ENCODE results near the gene REXO1. TPM values are rescaled to one million over a fixed set of nuclear protein-coding genes. Genes with fewer than 3 reads are reported as not detected.

Gene REXO1
- total and polyA plus RNA-seq, 9 of the 15 experiments (the other 6 are each of a cell fraction or from before 2014, with no cell fraction given) = 0.04 to 63.3 (median 15.8) TPM

GRCh38 chr19:1867349-1867724, 19.1 kb upstream of the REXO1 start (continued):
- TF ChIP-seq POLR3A (IDR thresholded peaks at IDR 0.05; ENCODE audit: borderline replicate concordance, extremely low read depth, insufficient read depth, insufficient read length) = no peak
- TF ChIP-seq KDM1A (IDR thresholded peaks at IDR 0.05) = peak; percentile 59 to 79
- TF ChIP-seq ZNF121 (CRISPR knock-in tag; conservative IDR thresholded peaks at IDR 0.05) = peak; percentile 100
- TF ChIP-seq BRD4 (IDR thresholded peaks at IDR 0.05) = no peak

DNA sequence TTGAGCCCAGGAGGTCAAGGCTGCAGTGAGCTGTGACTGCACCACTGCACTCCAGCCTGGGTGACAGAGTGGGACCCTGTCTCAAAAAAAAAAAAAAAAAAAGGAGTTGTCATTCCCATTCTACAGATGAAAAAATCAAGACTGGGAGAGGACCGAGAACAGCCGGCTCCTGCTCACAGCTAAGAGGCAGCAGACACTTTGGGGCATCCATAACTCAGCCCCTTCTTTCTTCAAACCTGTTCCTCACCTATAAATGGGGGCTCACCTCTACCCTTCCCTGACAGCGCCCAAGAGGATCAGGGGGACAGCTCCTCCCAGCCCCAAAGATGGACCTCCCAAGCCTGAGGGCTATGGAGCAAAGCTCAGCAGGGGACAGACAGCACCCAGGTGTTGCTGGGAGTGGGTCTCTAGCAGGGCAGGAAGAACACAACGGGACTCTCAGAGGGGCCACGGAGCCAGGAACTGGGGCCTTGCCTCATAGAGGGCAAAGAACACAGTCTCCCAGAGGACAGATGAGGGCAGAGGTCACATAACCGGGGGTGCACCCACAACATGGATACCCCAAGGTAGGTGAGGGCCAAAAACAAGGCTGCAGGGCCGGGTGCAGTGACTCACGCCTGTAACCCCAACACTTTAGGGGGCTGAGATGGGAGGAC, 18.5 kb upstream of the REXO1 start:
- H3K79me2 ChIP-seq (ENCODE audit: control insufficient read depth, insufficient read depth, low read length) = peaks cover 47% of the 10 kb centered on the region
- POLR2A ChIA-PET = interaction anchor here (1.0 to 3.5 kb wide), 2 partner anchors 9 to 11 kb away, joined by 3 to 24 read pairs; no protein-coding TSS in a partner anchor
- no peak overlapping the region for H3K9ac ChIP-seq (ENCODE audit: insufficient read depth in 1 of 2, low read depth in 2 of 2, low read length in 2 of 2)
- H3K27ac ChIP-seq (ENCODE audit: extremely low read depth, low read depth, low read length) = no peak overlapping the region
- H4K20me1 ChIP-seq (replicated peaks; ENCODE audit: control insufficient read depth, insufficient read depth, low read length) = no peaks in the 10 kb centered on the region
- peaks cover 18% of the 10 kb centered on the region; the same call in 2 of the 3 replicates for H3K36me3 ChIP-seq (ENCODE audit: control insufficient read depth, insufficient read depth, low read length)
- CTCF ChIA-PET (ENCODE audit: low intra/inter-chr PET ratio) = interaction anchor here (0.6 to 0.7 kb wide), 2 partner anchors 84 to 327 kb away, joined by 3 read pairs; no protein-coding TSS in a partner anchor
- FAIRE-seq (no peak), DNase-seq (ENCODE audit: extremely low read depth in 1 of 4, low spot score in 3 of 4) (no peak), ATAC-seq (no peak)
- H3K4me1 ChIP-seq (replicated peaks in 1 of 2; ENCODE audit: control insufficient read depth in 2 of 2, insufficient read depth in 2 of 2, low read length in 2 of 2) = peaks cover 27 to 66% of the 10 kb centered on the region in 2 experiments
- TF ChIP-seq RBM25 (IDR thresholded peaks at IDR 0.05; ENCODE audit: low read depth, low read length, severe bottlenecking) (peak; percentile 71), RCOR1 (IDR thresholded peaks at IDR 0.05; ENCODE audit: borderline replicate concordance in 1 of 2, low read depth in 2 of 2, low read length in 2 of 2) (0 out of 4 replicates have a peak, but pooled peaks of 1 of the 2 experiments have one; percentile 12), ZNF668 (CRISPR knock-in tag; IDR thresholded peaks at IDR 0.05) (no peak), SMAD2 (IDR thresholded peaks at IDR 0.05; ENCODE audit: low read depth, low read length) (no peak), BCOR (IDR thresholded peaks at IDR 0.05) (peak; percentile 81), KDM1A (IDR thresholded peaks at IDR 0.05) (peak; percentile 2 to 30; a peak in 1 of 4 replicates), PHF20 (IDR thresholded peaks at IDR 0.05; ENCODE audit: partially characterized antibody) (peak; percentile 19), ZBTB33 (CRISPR knock-in tag; IDR thresholded peaks at IDR 0.05) (0 out of 2 replicates have a peak, but pooled peaks have one; percentile 18)
- H3K9me1 ChIP-seq (ENCODE audit: control insufficient read depth, insufficient read depth, low read length) = no peaks in the 10 kb centered on the region
- WGBS (ENCODE audit: insufficient coverage, low coverage, missing lambda C conversion rate) = 74% methylated on average over 7 of the region's 8 CpGs
- in situ Hi-C loops (cut with MboI) = no loop called here
- intact Hi-C loops (cut with micrococcal nuclease) = no loop called here
- no TSS peak for BruUV-seq (replicated peaks)
- no peaks in the 10 kb centered on the region for H3K9me3 ChIP-seq (replicated peaks; ENCODE audit: control insufficient read depth, insufficient read depth, low read depth, low read length)
- H3K4me2 ChIP-seq (ENCODE audit: insufficient read depth, low read length) = no peak overlapping the region
- no peak overlapping the region for H2AFZ ChIP-seq (ENCODE audit: low read depth, low read length)
- H3K27me3 ChIP-seq (ENCODE audit: control insufficient read depth in 2 of 2, insufficient read depth in 2 of 2, low read length in 2 of 2) = no peaks in the 10 kb centered on the region
- no peak overlapping the region for H3K4me3 ChIP-seq

Measured in K562 (cell line).